ENCODE measurements around the gene STAT1. TPM values are rescaled to one million over a fixed set of nuclear protein-coding genes. Genes with fewer than 3 reads are reported as not detected.

The STAT1 gene
- total and polyA plus RNA-seq, 10 of the 15 experiments (the other 5 are each of a cell fraction or from before 2014, with no cell fraction given): 81.8 to 398 (median 307) TPM

DNA sequence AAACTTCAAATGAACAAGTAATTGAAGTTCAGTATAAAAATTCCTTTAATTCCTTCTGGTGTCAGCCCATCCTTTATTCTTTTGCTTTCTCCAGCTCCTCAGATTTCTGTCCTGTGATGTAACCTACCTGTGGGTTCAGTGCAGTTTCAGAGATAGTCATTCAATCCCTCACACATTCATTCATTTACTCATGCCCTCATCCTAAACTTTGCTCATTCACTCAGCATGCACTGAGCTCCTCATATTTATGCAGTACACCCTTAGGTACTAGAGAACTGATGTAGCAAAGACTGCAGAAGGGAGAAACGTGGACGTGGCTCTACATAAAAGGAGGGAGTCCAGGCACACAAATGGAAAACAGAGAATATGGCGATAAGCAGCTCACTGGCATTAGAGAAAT, 45.3 kb upstream of the STAT1 start:
- 12% methylated on average over 3 of the region's 3 CpGs for WGBS (ENCODE audit: insufficient coverage, insufficient replicate concordance, low lambda C conversion rate, missing lambda C conversion rate)
- Histone ChIP-seq H3K27ac (ENCODE audit: control insufficient read depth, insufficient read depth) (no peak overlapping the region), H3K4me1 (ENCODE audit: control insufficient read depth, insufficient read depth, low read length) (no peaks in the 10 kb centered on the region), H4K20me1 (ENCODE audit: control insufficient read depth, insufficient read depth) (no peaks in the 10 kb centered on the region), H3K79me2 (ENCODE audit: control insufficient read depth, insufficient read depth, low read length) (no peaks in the 10 kb centered on the region), H3K4me3 (no peak overlapping the region), H3K9ac (ENCODE audit: control insufficient read depth, insufficient read depth, low read length) (no peak overlapping the region), H2AFZ (ENCODE audit: control insufficient read depth, low read depth, low read length) (no peak overlapping the region), H3K9me3 (replicated peaks; ENCODE audit: control insufficient read depth, insufficient read depth, low read length) (no peaks in the 10 kb centered on the region), H3K27me3 (replicated peaks in 1 of 2; ENCODE audit: control insufficient read depth in 2 of 2, insufficient read depth in 2 of 2, low read length in 1 of 2) (no peaks in the 10 kb centered on the region), H3K36me3 (ENCODE audit: control insufficient read depth in 2 of 2, insufficient read depth in 2 of 2, low read length in 1 of 2) (no peaks in the 10 kb centered on the region), H3K4me2 (ENCODE audit: control insufficient read depth, insufficient read depth) (no peak overlapping the region)
- intact Hi-C loops (cut with micrococcal nuclease; ENCODE audit: unreplicated experiment) (loop anchor here (10.0 kb wide), 1 partner anchor 245 kb away; no protein-coding TSS in a partner anchor), in situ Hi-C loops (cut with MboI) (loop anchor here (10.0 kb wide), 1 partner anchor 465 kb away; no protein-coding TSS in a partner anchor)
- POLR2A ChIA-PET: interaction anchor here (0.6 kb wide), 1 partner anchor 635 kb away, joined by 3 read pairs; no protein-coding TSS in a partner anchor
- ATAC-seq (peak; percentile 34; the same call in 1 of the 3 replicates), FAIRE-seq (no peak), DNase-seq (ENCODE audit: low read depth, low spot score) (no peak)
- TF ChIP-seq JUNB (IDR thresholded peaks at IDR 0.05) (peak; percentile 22; the same call in 1 of the 2 replicates), FOXM1 (IDR thresholded peaks at IDR 0.05; ENCODE audit: low read depth, low read length) (no peak)
- CTCF ChIA-PET: interaction anchor here (0.6 to 2.9 kb wide), 5 partner anchors 9 to 196 kb away, joined by 3 to 17 read pairs (median 6); no protein-coding TSS in a partner anchor
- RAD21 ChIA-PET (ENCODE audit: unreplicated experiment): interaction anchor here (1.3 kb wide), 1 partner anchor 96 kb away, joined by 6 read pairs; no protein-coding TSS in a partner anchor
- no TSS peak for BruUV-seq (replicated peaks)
- SMC1A ChIA-PET (ENCODE audit: uncharacterized antibody, unreplicated experiment): interaction anchor here (1.2 to 2.9 kb wide), 4 partner anchors 8 to 99 kb away, joined by 3 to 20 read pairs (median 6); no protein-coding TSS in a partner anchor

DNA sequence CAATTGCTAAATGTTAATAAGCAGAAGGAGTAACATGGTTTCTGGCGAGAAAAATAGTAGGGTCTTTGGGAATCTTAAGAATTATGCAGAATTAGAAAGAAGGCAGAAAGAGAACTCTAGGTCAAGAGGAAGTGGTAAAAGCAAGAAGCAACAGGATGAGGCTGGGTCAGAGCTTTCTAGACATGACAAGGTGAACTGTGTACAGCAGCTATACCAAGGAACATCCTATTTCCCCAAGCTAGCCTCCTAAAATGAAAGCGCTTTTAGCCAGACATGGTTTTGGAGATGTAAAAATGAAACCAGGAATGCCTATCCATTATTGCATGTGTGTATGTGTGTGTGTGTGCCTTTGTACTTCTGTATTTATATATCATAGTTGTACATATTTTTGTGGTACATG, 42.3 kb upstream of the STAT1 start:
- H3K27ac ChIP-seq (ENCODE audit: control insufficient read depth, insufficient read depth): no peak overlapping the region
- ChIA-PET POLR2A (no interaction called here), CTCF (interaction anchor here (1.2 kb wide), 1 partner anchor 99 kb away, joined by 9 read pairs; no protein-coding TSS in a partner anchor), SMC1A (ENCODE audit: uncharacterized antibody, unreplicated experiment) (interaction anchor here (1.0 to 8.2 kb wide), 2 partner anchors 15 to 96 kb away, joined by 3 to 393 read pairs; partner anchors contain the start of gene STAT4), RAD21 (ENCODE audit: unreplicated experiment) (interaction anchor here (1.1 kb wide), 1 partner anchor 99 kb away, joined by 6 read pairs; no protein-coding TSS in a partner anchor)
- in situ Hi-C loops (cut with MboI) (loop anchor here (10.0 kb wide), 1 partner anchor 469 kb away; no protein-coding TSS in a partner anchor), intact Hi-C loops (cut with micrococcal nuclease; ENCODE audit: unreplicated experiment) (loop anchor here (10.0 kb wide), 1 partner anchor 249 kb away; no protein-coding TSS in a partner anchor)
- BruUV-seq (replicated peaks): no TSS peak
- H3K9ac ChIP-seq (ENCODE audit: control insufficient read depth, insufficient read depth, low read length): no peak overlapping the region
- H3K9me3 ChIP-seq (replicated peaks; ENCODE audit: control insufficient read depth, insufficient read depth, low read length): no peaks in the 10 kb centered on the region
- 0% methylated on average over 2 of the region's 2 CpGs for WGBS (ENCODE audit: insufficient coverage, insufficient replicate concordance, low lambda C conversion rate, missing lambda C conversion rate)
- FAIRE-seq (no peak), DNase-seq (ENCODE audit: low read depth, low spot score) (no peak), ATAC-seq (peak; percentile 69)
- peaks cover 3% of the 10 kb centered on the region for H3K4me1 ChIP-seq (ENCODE audit: control insufficient read depth, insufficient read depth, low read length)
- TF ChIP-seq, protein P1, sequence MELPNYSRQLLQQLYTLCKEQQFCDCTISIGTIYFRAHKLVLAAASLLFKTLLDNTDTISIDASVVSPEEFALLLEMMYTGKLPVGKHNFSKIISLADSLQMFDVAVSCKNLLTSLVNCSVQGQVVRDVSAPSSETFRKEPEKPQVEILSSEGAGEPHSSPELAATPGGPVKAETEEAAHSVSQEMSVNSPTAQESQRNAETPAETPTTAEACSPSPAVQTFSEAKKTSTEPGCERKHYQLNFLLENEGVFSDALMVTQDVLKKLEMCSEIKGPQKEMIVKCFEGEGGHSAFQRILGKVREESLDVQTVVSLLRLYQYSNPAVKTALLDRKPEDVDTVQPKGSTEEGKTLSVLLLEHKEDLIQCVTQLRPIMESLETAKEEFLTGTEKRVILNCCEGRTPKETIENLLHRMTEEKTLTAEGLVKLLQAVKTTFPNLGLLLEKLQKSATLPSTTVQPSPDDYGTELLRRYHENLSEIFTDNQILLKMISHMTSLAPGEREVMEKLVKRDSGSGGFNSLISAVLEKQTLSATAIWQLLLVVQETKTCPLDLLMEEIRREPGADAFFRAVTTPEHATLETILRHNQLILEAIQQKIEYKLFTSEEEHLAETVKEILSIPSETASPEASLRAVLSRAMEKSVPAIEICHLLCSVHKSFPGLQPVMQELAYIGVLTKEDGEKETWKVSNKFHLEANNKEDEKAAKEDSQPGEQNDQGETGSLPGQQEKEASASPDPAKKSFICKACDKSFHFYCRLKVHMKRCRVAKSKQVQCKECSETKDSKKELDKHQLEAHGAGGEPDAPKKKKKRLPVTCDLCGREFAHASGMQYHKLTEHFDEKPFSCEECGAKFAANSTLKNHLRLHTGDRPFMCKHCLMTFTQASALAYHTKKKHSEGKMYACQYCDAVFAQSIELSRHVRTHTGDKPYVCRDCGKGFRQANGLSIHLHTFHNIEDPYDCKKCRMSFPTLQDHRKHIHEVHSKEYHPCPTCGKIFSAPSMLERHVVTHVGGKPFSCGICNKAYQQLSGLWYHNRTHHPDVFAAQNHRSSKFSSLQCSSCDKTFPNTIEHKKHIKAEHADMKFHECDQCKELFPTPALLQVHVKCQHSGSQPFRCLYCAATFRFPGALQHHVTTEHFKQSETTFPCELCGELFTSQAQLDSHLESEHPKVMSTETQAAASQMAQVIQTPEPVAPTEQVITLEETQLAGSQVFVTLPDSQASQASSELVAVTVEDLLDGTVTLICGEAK (IDR thresholded peaks at IDR 0.05; ENCODE audit: borderline replicate concordance): no peak
- peak; percentile 38; the same call in 1 of the 2 replicates for TF ChIP-seq SPI1 (IDR thresholded peaks at IDR 0.05; ENCODE audit: borderline replicate concordance, insufficient read depth, low read depth, low read length)
- TF ChIP-seq, protein P2, sequence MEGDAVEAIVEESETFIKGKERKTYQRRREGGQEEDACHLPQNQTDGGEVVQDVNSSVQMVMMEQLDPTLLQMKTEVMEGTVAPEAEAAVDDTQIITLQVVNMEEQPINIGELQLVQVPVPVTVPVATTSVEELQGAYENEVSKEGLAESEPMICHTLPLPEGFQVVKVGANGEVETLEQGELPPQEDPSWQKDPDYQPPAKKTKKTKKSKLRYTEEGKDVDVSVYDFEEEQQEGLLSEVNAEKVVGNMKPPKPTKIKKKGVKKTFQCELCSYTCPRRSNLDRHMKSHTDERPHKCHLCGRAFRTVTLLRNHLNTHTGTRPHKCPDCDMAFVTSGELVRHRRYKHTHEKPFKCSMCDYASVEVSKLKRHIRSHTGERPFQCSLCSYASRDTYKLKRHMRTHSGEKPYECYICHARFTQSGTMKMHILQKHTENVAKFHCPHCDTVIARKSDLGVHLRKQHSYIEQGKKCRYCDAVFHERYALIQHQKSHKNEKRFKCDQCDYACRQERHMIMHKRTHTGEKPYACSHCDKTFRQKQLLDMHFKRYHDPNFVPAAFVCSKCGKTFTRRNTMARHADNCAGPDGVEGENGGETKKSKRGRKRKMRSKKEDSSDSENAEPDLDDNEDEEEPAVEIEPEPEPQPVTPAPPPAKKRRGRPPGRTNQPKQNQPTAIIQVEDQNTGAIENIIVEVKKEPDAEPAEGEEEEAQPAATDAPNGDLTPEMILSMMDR (IDR thresholded peaks at IDR 0.05 in 2 of 3, conservative IDR thresholded peaks at IDR 0.05 in 1 of 3; ENCODE audit: control insufficient read depth in 2 of 3, extremely low read depth in 1 of 3, insufficient read depth in 1 of 3, low read depth in 3 of 3, low read length in 3 of 3): no peak
- no peaks in the 10 kb centered on the region for H3K27me3 ChIP-seq (replicated peaks in 1 of 2; ENCODE audit: control insufficient read depth in 2 of 2, insufficient read depth in 2 of 2, low read length in 1 of 2)
- H3K4me2 ChIP-seq (ENCODE audit: control insufficient read depth, insufficient read depth): no peak overlapping the region
- no peak overlapping the region for H3K4me3 ChIP-seq
- no peaks in the 10 kb centered on the region for H3K36me3 ChIP-seq (ENCODE audit: control insufficient read depth in 2 of 2, insufficient read depth in 2 of 2, low read length in 1 of 2)
- no peaks in the 10 kb centered on the region for H3K79me2 ChIP-seq (ENCODE audit: control insufficient read depth, insufficient read depth, low read length)
- H2AFZ ChIP-seq (ENCODE audit: control insufficient read depth, low read depth, low read length): no peak overlapping the region
- no peaks in the 10 kb centered on the region for H4K20me1 ChIP-seq (ENCODE audit: control insufficient read depth, insufficient read depth)

Measured in GM12878 (cell line).